HK-2 (cell line): Measurements from ENCODE around the gene PZP.
"Not testable (repeated sequence)": the region's sequence is repeated elsewhere in the genome, so short reads cannot be mapped to it uniquely, and the experiment has no call there.

Source experiments
- DNase-seq: peaks from one replicate; pipeline ENCODE4 v3.0.0-alpha.2; 2018; ENCODE audit not compliant: unreplicated experiment

Gene PZP

DNA sequence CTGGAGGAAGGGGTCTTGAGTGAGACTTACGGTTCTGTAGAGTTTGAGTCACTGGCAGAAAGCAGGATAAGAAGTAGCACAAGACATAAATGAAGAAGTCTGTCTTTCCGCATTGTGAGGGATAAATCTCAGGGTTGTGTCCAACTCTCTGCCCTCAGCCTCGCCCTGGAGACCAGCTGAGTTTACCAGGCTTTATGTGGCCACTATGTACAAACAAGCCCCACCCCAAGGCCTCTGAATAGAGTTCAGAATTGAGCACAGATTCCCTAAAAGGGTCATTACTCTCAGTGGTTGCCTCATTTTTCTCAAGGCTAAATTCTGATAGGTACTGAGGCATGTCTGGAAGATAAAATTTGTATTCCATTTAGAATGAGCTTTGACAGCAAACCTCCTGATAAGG is at the start of gene PZP:
Gene PZP, minus strand, starts transcription at position 167 of the 400 bp plus-strand sequence. Its CDS starts 54 bp downstream, at position 113.
- DNase-seq: no peak

DNA sequence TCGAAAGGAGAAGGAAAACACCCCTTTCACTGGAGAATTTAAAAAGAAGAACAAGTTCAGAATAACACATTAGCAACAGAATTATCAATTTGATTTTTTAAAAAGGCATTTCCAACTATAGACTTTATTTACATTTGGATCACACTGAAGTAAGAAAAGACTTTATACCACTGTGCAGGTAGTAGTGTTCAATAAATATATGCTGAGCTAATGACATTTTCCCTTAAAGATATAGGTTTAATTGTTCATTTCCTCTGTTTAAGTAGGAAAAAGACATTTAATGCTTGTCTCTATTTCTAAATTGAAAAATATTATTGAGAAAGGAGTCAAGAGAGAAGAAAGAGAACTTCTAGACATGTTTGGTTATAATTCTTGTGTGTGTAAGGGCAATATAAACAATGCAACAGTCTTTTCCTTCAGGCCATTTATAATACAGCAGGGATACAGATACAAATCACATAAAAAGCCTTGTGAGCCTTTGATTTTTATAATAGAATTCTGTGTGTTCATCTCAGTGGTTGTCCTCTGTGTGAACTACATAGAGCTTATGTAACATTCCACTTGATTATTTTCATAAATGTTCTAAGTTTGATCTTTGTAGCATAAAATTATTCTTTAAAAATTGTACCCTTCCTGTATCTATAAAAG is 48.7 kb upstream of the PZP start:
- no peak for DNase-seq

DNA sequence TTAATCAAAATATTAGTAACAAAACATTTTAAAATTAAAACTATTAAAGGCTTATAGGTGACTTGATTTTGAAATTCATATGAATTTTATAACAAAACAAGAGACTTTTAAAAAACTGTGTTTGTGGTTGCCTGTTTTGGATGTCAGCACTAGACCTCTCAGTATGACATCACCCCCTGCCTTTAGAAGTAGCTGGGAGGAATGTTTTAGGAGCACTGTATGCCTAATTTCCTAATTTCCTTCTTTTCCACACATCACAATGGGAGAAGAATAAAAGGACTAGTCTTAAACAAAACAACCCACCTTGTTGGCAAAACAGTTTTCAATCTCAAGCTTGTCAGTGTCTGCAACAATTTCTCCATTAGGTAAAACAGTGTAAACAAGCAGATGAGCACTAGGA is 48.1 kb upstream of the PZP start:
- no peak for DNase-seq

DNA sequence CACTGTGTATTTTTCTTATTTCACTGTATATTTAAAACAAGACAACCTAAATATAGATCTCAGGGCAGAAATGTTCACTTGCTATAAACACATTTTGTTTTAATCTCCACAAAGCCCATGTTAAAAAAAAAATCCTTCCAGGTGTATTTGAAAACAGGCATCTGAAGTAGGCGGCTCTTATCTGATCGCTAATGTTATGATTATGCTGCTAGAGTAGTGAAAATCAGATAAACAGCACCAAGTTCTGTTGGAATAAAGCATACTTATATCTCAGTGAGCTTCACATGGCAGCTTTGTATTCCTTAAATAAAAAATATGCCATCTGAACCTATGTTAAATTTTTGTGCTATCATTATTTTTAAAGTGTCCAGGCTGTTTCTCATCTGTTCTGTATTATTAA is 47.6 kb upstream of the PZP start:
- no peak for DNase-seq

DNA sequence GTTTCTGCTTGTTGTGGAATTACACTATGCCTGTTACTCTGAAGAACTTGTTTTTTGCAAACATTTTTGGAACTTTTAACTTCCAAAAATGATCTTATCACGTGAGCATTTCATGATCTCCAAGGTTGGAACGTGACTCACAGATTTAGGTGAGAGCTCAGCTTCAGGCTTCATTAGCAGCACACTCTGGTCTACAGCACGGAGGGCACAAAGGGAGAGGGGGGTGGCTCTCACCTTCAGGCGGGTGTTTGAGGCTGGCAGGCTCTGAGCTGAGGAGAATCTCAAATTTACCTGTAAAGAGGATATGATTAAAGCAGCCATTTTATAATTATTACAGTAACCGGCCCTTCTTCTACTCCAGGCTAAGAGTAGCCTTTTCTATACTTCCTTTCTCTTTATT is 45.3 kb upstream of the PZP start:
- DNase-seq: no peak

DNA sequence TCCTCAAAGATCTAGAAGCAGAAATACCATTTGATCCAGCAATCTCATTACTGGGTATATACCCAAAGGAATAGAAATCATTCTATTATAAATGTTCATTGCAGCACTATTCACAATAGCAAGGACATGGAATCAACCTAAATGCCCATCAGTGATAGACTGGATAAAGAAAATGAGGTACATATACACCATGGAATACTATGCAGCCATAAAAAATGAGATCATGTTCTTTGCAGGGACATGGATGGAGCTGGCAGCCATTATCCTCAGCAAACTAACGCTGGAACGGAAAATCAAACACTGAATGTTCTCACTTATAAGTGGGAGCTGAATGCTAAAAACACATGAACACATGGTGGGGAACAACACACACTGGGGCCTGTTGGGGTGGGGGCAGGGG is 44.6 kb upstream of the PZP start:
- not testable (repeated sequence) for DNase-seq

DNA sequence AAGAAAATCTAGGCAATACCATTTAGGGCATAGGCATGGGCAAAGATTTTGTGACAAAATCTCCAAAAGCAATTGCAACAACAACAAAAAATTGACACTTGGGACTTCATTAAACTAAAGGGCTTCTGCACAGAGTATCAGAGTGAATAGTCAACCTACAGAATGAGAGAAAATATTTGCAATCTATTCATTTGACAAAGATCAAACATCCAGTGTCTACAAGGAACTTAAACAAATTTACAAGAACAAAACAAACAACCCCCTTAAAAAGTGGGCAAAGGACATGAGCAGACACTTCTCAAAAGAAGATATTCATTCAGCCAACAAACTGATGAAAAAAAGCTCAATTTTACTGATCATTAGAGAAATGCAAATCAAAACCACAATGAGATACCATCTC is 44.1 kb upstream of the PZP start:
- DNase-seq: no peak

DNA sequence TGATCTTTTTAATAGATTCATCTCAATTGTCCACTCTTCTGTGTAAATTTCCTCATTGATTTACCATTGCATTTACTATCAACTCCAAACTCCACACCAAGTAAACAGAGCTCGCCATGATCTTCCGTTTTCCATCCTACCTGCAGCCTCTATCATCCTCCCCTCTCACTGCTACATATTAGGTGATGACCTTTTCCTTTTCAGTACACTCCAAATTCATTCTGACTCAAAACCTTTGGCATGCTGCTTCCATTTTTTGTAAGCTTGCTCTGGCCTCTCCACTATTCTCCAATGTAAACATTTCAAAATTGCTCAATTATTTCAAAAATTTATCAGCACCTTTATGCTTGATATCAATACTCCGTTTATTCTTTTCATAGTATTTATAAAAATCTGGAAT is 40.2 kb upstream of the PZP start:
- no peak for DNase-seq

DNA sequence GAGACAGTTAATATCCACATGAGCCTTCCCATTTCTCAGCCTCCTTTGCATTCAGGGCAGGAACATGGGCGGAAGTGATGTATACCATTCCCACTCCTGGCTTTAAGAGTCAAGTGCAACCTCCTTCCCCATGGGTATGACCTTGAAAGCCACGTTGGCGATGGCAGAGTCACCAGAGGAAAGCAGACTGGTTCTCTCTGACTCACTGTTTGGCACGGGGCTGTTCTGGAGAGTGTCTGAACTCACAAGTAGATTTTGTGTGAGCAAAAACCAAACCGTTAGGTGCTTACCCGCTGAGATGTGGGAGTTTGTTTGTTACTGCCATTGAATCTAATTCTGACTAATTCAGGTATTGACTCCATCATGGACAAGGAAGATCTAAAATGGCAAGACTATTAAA is 36.7 kb upstream of the PZP start:
- DNase-seq: no peak

DNA sequence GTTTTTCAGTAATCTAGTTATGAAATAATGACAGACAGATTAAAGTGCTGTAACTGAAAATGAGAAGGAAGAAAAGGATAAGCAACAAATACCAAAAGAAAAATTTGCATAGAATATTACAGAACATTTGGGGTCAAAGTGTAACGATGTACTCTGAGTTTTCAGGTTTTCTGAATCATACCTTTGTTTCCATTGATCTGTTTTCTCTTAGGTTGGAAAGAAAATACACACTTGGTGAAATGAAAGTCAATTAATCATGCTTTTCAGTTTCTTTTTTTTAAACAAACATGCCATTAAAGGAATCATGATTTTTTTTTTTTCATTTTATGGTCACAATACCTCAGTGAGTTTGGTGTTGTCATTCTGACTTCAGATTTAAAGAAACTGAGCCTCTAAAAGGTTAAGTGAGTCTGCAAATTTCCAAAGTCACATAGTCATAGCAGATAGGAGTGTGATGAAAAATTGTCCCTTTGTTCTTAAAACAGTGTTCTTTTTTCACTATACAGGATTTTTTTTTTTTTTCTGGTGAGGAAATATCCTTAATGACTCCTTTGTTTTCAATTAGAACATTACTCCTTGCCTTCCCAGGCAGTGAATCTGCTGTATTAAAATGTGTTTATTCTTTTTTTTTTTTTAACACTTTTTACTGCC is 35.9 kb upstream of the PZP start:
- no peak for DNase-seq

DNA sequence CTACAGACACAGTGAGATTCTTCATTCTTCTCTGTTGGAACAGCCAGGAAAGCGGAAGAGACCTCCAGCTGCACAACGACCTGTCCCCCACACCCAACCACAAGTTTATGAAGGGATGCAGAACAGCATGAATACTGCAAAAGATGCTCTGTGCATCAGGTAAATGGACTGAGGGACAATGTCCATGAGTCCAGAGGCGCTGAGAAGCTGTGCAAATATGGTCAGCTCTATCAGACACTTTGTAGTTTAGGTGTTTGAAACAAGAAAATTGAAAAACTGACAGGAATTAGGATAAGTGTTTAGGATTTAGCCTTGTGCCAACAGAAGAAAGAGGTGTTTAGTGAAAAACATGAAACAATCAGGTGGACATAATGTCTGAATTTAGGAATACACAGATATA is 33.1 kb upstream of the PZP start:
- DNase-seq: no peak

DNA sequence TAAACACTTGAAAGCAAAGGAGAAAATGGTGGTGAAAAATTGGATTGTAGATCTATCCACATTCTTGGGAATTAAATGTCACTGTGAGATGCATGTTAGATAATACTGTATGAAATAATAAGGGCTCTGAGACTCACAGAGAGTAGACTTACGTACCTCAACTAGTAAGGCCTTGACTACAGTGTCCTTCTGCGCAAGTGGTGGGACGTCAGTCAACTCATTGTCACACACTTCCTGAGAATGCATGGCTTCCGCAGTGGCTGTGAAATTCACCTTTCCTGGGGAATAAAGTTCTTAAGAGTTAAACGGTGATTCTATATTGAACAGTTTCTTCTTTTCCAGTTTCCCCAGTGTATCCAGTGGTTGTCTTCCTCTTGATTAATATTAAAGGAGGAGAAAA is 32.6 kb upstream of the PZP start:
- DNase-seq: no peak

DNA sequence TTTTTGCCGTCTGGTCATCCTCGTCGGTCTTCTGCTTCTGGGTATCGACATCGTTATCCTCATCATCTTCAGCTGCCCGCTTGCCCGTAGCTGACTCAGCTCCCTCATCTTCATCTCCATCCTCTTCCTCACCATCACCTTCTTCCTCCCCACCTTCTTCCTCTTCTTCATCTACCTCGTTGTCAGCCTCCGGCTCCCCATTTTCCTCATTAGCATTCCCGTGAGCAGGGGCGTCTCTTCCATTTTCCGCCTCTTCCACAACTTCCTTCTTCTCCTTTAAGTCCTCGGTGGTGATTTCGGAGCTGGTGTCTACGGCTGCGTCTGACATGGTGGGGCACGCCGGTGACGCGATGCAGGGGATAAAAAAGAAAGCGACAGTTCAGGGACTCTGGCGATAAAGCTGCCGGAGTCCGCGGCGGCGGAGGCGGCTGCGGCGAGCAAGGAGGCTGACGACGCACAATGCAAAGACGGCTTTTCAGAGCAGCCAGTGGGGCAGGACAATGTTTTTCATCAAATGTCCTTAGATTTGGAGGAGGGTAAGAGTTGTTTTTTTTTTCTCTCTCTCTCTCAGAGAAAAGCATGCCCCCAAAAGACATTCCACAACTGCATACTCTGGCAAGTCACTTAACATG is 31.9 kb upstream of the PZP start:
- not testable (repeated sequence) for DNase-seq

DNA sequence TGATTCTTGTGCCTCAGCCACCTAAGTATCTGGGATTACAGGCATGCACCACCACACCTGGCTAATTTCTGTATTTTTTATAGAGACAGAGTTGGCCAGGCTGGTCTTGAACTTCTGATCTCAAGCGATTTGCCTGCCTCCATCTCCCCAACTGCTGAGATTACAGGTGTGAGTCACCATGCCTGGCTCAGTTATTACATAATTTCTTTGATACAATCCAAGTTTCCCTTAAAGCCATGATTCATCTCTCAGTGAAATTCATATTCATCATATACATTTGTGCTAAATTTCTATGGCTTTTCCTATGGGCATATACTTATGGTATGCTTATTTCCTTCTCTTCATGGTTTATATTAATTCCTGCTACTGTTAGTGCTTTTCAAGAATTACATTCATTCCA is 29.1 kb upstream of the PZP start:
- no peak for DNase-seq

DNA sequence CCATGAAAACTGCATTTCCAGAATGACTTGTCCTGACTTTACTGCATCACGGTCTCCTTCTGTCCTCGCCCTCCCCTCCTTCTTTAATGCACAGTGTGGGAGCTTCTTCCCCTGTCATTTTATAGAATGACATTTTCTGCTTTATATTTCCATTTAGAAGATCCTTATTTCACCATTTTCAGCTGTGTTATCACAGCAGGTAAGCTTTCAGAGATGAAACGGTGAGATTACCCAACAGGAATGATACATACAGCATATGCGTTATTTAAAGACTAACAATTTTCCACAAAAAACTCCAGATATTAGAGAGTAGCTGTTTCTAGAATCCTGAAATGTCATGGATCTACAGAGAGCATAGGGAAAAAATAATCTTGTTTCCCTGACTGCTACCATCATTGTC is 27.3 kb upstream of the PZP start:
- DNase-seq: no peak

DNA sequence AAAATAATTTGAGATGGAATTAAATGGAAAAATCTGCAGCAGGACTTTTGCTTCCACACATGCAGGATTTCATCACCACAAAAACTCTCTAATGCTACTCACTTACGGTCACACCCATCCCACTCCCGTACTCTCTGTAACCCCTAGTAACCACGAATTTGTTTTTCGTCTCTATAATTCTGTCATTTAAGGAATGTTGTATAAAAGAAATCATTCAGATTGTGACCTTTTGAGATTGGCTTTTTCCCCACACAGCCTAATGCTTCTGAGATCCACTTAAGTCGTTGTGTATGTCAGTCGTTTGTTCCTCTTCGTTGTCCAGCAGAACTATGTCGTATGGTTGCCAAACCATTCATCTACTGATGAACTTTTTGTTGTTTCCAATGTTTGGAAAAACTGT is 19.8 kb upstream of the PZP start:
- DNase-seq: no peak

DNA sequence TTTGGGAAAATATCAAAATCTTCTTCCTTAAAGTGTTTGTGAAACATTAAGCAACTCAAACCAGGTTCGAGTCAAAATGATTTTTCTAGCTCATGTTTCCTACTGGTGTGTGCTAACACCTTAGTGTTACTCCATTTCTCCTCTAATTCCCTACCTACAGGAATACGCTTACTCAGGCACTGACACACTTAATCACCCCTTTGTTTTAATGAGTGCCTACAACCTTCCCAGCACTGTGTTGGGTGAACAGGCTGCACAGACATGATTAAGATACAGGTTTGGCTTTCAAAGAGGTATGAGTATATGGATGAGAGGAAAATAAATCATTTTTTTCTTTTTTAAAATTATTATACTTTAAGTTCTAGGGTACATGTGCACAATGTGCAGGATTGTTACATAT is 15.6 kb upstream of the PZP start:
- DNase-seq: no peak

DNA sequence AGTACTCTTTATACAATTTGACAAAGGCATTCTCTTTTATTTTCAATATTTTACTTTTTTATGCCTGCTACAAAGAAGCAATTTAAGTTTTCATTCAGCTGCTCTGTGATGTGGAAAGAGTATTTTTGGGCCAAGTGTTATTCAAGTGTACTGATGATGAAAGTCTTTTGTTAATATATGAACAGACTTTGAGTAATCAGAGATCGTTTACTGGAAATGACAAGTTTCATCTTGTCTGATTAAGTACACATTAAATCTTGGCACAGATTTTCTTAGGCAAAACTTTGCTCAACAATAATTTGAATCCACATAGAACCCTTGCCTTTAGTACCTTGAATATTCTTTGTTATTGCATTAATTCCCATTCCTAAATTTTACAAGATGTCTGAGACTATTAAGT is 13.3 kb upstream of the PZP start:
- no peak for DNase-seq

DNA sequence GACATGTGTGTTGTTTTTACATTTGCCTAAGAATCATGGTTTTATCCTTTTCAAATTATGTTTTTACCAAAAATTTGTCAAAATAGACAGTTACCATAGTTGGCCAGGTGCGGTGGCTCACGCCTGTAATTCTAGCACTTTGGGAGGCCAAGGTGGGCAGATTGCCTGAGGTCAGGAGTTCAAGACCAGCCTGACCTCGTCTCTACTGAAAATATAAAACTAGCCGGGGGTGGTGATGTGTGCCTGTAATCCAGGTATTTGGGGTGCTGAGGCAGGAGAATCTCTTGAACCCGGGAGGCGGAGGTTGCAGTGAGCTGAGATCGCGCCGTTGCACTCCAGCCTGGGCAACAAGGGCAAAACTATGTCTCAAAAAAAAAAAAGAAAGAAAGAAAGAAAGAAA is 12.8 kb upstream of the PZP start:
- DNase-seq: not testable (repeated sequence)

DNA sequence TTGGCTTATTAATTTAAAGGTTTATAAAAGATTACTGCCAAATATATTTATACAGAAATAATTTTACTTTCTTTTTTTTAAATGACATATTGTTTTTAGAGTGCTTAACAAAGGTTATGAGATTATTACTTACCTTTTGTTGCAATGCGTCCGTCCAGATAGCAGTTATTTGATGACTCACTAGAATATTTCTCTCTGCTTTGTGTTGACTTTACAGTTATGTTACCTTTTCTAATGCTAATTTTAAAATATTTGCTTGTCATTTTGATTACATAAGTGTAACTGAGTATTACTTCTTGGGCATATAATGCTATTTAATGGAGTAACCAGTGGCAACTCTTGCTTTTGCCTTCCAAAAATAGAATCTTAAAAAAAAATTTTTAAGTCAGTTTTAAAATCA is 6.3 kb upstream of the PZP start:
- no peak for DNase-seq

DNA sequence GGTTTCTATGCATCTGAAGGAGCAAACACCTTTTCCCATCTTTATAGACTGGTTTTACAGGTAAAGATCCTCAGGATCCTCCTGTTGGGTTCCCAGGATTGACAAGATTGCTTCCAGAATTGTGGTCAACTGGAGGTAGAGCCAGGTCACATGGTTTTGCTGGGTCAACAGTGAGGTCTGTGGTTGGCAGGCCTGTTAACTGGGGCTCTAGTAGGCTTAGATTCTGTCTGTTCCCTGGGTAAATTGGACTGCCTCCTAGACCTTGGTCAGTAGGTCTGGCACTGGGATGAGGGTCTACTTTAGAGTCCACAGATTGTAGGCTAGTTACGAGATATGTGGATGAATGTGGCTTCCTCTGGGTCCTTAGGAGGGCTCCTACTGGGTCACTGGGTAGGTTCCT is 3.5 kb upstream of the PZP start:
- DNase-seq: no peak

DNA sequence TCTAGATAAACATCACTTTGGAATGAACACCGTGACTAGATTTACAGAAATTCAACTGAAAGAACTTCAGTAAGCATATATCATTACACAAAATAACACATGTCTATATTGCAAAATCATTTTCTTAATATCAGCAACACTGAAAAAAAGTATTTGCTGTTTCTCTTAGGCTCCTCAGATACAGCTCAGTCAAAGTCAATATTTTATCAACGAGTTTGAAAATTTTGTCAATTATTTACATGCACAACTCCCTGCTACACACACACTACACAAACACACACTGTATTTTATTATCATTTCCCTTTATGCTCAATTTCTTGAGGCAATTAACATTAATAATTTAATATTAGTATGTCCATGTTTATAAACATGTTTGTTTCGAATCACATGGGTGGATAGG is 3.8 kb downstream of the PZP start:
- DNase-seq: no peak

DNA sequence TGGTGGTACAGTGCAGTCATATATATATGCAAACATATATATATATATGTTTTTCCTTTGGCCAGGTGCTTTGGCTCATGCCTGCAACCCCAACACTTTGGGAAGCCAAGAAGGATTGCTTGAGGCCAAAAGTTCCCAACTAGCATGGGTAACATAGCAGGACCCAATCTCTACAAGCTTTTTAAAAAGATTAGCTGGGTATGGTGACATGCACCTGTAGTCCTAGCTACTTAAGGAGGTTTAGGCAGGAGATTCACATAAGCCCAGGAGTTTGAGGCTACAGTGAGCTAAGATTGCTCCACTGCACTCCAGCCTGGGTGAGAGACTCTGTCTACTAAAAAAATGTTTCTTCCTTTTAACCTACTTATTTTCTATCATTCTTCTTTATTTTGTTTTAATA is 10.2 kb downstream of the PZP start:
- DNase-seq: no peak

DNA sequence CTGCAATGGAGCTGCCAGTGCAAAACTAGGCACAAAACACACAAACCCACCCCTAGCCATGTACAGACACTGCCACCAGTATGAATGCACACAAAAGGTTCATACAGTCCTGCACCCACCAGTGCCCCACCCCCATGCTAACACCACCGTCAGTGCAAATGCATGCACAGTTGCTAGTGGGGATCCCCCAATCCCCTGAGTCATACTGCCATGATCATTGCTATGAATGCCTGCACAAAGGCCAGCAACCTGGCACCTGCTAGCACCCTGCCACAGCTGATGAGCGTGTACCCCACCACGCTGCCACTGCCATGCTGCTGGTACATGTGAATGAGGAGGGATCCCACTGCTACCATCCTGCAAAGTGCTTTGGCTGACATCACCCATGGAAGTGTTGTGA is 23.9 kb downstream of the PZP start:
- no peak for DNase-seq
